Bronchial epithelial cell (primary cell): ENCODE results near the gene SLC24A3. TPM values are rescaled to one million over a fixed set of nuclear protein-coding genes. Genes with fewer than 3 reads are reported as not detected.

Source experiments
- DNase-seq: peaks from one replicate; pipeline ENCODE4 v3.0.0-alpha.2; 2010; ENCODE audit warnings: low read depth
- FAIRE-seq: peaks from 2 replicates; lab custom pipeline; 2011; peaks lifted over from hg19 to GRCh38; lab: Jason Lieb, UNC
- H3K27me3 ChIP-seq: 2 replicates; pipeline ENCODE4 v1.5.1; 2011; ENCODE audit warnings: low read length; ENCODE audit not compliant: control insufficient read depth, insufficient read depth
- H3K36me3 ChIP-seq: 2 replicates; pipeline ENCODE4 v1.5.1; 2011; ENCODE audit warnings: low read length; ENCODE audit not compliant: control insufficient read depth, insufficient read depth
- H3K4me3 ChIP-seq: 2 replicates; pipeline ENCODE4 v1.5.1; 2011; ENCODE audit warnings: mild to moderate bottlenecking, low read depth, low read length, control low read depth
- total RNA-seq: library from RNA; depleted of rRNA; stranded (reverse); fragments of >200 nt; gene quantifications from 2 replicates; pipeline ENCODE4 v1.2.1, GENCODE V29; 2014
- TF ChIP-seq, protein P1 (sequence below): IDR thresholded peaks from 2 replicates; pipeline ENCODE4 v1.5.1; 2011; ENCODE audit warnings: mild to moderate bottlenecking, moderate library complexity, low read length, control low read depth, inconsistent platforms; ENCODE audit not compliant: insufficient read depth, severe bottlenecking

SLC24A3 gene
- total RNA-seq, 1 donor from 2014 or later = under 0.01 TPM

DNA sequence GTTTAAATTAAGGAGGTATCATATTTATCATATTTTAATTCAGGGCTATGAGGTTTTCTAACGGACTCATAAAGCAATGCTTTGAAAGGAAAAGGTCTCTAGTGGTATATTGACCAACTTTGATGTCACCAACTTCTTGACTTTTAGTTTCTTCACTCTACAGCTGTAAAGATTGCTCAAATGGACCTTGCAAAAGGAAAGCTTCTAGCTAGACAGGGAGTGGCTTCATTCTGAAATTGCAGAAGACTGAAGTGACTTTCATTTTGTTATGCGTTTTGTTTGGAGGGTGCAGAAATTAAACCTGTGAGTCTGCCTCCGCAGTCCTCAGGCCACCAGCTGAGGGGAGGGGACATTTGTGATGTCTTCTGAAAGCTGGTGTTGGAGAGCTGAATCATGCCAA lies 95.7 kb downstream of the SLC24A3 start:
- H3K36me3 ChIP-seq = no peaks in the 10 kb centered on the region
- no peak for DNase-seq
- FAIRE-seq = no peak
- no peak overlapping the region for H3K4me3 ChIP-seq
- no peaks in the 10 kb centered on the region for H3K27me3 ChIP-seq
- TF ChIP-seq, protein P1, sequence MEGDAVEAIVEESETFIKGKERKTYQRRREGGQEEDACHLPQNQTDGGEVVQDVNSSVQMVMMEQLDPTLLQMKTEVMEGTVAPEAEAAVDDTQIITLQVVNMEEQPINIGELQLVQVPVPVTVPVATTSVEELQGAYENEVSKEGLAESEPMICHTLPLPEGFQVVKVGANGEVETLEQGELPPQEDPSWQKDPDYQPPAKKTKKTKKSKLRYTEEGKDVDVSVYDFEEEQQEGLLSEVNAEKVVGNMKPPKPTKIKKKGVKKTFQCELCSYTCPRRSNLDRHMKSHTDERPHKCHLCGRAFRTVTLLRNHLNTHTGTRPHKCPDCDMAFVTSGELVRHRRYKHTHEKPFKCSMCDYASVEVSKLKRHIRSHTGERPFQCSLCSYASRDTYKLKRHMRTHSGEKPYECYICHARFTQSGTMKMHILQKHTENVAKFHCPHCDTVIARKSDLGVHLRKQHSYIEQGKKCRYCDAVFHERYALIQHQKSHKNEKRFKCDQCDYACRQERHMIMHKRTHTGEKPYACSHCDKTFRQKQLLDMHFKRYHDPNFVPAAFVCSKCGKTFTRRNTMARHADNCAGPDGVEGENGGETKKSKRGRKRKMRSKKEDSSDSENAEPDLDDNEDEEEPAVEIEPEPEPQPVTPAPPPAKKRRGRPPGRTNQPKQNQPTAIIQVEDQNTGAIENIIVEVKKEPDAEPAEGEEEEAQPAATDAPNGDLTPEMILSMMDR = no peak

DNA sequence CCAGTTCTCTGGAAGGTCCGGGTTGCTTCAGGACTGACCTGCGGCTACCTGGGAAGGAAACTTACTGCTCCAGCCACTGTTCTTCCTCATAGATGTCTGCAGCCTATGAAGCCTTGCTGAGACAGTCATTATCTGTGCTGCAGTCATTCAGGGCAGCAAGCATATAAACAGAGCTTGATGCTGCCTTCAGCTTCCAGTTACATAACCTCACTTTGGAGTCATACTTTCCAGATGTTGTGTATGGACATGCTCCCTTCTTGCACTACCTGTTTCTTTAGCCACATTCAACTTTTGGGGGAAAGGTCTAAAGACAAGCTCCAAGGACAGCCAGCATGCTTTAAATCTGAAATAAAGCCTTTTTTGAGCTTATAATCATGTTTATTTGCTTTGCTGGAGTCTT lies 98.1 kb downstream of the SLC24A3 start:
- TF ChIP-seq, protein P1 = no peak
- Histone ChIP-seq H3K36me3 (no peaks in the 10 kb centered on the region), H3K4me3 (no peak overlapping the region), H3K27me3 (no peaks in the 10 kb centered on the region)
- DNase-seq (peak; percentile 67), FAIRE-seq (no peak)

DNA sequence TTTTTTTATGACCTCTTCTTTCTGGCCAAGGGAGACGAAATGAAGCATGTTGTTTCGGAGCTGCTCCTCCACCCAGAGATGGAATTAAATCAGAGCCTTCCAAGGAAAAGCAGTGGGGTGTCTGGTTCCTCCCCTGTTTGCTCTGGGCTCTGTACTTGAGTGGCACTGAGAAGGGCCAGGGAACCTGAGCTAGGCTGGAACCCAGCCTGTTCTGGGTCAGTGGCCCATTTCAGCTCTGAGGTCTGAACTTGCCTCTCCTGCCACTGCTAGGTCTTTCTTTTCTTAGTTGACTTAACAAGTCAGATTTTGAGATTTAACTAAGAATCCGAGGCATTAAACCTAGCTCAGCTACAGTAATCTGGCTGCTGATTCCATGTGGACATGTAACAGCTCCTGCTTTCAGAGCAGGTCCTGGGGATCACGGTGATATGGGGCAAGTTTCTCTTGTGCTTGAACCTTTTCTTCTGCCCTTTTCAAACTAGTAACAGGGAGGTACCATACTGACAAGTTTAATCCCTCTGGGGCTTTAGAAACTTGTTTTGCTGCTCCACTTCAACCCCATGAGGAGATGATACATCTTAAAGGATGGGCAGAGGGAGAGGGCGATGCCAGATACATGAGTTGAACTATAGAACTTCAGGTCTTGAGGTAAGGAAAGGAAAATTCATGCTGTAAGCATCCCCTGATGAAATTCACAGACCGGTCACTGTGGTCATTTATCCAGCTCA lies 101.1 kb downstream of the SLC24A3 start:
- DNase-seq (peak; percentile 33), FAIRE-seq (peak; percentile 7)
- H3K4me3 ChIP-seq = no peak overlapping the region
- no peaks in the 10 kb centered on the region for H3K27me3 ChIP-seq
- TF ChIP-seq, protein P1 = no peak
- H3K36me3 ChIP-seq = no peaks in the 10 kb centered on the region

DNA sequence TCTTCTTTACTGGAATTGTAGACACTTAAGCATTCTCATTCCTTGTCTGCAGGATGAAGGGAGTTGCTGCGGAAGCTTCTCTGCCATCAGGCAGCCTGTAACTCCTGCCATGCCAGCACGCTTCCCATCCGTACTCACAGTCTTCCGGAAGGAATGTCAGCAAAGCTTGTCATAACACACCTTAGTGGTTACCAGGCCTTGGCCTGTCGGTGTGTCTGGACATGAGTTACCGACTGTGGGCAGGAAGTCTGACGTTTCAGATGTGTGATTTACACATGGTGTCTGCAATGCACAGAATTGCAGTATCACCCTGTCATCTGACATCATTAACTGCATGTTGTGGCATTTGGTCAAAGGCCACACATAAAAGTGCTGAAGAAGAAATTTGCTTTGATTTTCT lies 102.2 kb downstream of the SLC24A3 start:
- DNase-seq (peak; percentile 97), FAIRE-seq (peak; percentile 100)
- H3K4me3 ChIP-seq = no peak overlapping the region
- H3K36me3 ChIP-seq = no peaks in the 10 kb centered on the region
- TF ChIP-seq, protein P1 = no peak
- no peaks in the 10 kb centered on the region for H3K27me3 ChIP-seq

DNA sequence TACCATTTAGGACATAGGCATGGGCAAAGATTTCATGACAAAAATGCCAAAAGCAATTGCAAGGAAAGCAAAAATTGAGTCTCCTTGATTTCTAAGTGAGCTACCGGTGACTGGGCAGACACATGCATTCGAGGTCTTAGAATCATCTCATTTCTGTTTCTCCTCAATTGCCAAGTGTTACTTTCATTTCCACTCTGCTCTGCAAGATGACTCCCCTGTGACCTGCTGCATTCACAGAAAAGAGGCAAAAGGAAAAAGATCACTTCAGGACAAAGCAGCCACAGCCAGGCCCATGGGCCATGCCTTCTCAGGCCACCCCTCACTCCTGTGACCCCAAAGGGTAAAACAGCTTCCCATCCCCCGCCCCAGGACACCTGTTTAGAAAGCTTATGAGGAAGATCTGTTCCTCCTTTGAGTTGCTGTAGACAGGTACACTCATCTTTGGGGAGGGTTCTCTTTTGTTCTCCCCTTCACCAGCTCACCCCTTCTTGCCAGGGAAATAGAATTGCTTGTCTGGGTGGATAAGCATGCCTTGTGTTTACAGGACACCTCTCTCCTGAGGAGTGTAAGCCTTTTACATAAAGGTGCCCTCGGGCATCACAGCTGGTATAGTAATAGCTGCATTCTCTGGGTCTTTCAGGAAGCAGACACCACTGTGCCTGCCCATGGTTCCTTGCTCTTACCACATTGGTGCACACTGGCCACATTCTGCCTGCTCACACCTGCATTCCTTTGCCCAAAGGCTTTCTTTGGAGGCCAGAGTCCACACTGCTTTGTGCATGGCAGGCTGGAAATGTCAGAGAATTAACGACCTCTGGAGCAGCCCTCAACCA lies 105.0 kb downstream of the SLC24A3 start:
- TF ChIP-seq, protein P1 = no peak
- Histone ChIP-seq H3K27me3 (no peaks in the 10 kb centered on the region), H3K36me3 (no peaks in the 10 kb centered on the region), H3K4me3 (no peak overlapping the region)
- FAIRE-seq (no peak), DNase-seq (peak; percentile 35)
